Ectodermal cell (in vitro differentiated cells): ENCODE data around the gene DCTD. TPM values are rescaled to one million over a fixed set of nuclear protein-coding genes. Genes with fewer than 3 reads are reported as not detected.

ENCODE experiments used
- H3K27ac ChIP-seq: 2 replicates; pipeline ENCODE4 v1.7.0; 2013; ENCODE audit warnings: mild to moderate bottlenecking, low read depth, low read length; ENCODE audit not compliant: insufficient read depth, poor library complexity, severe bottlenecking
- H3K27me3 ChIP-seq: 2 replicates; pipeline ENCODE4 v1.7.0; 2013; ENCODE audit warnings: mild to moderate bottlenecking, low read length; ENCODE audit not compliant: insufficient read depth, control insufficient read depth, poor library complexity, severe bottlenecking
- H3K36me3 ChIP-seq: one replicate; pipeline ENCODE4 v1.7.0; 2013; ENCODE audit warnings: low read length; ENCODE audit not compliant: control insufficient read depth, insufficient read depth
- H3K4me1 ChIP-seq: one replicate; pipeline ENCODE4 v1.7.0; 2013; ENCODE audit warnings: low read length; ENCODE audit not compliant: control insufficient read depth, insufficient read depth
- H3K4me3 ChIP-seq: 2 replicates; pipeline ENCODE4 v1.7.0; 2013; ENCODE audit warnings: low read depth, low read length, control low read depth; ENCODE audit not compliant: insufficient read depth
- H3K9me3 ChIP-seq: 2 replicates; pipeline ENCODE4 v1.7.0; 2013; ENCODE audit warnings: mild to moderate bottlenecking, low read length, moderate library complexity; ENCODE audit not compliant: control insufficient read depth
- WGBS, 2 experiments: methylation state at CpG; one replicate each; pipeline ENCODE4 v1.1.7; 2013; ENCODE audit warnings: missing lambda C conversion rate in 2 of 2; 5-methylcytosine and 5-hydroxymethylcytosine counted together
- polyA plus RNA-seq, 4 experiments: library from polyadenylated mRNA; stranded (reverse); fragments of 50-300 nt; gene quantifications; one replicate each; pipeline ENCODE4 v1.2.3, GENCODE V29; 2013

The DCTD gene
- 105 TPM for polyA plus RNA-seq (2013, experiment 1 of 4)
- 100 TPM for polyA plus RNA-seq (2013, experiment 2 of 4)
- polyA plus RNA-seq (2013, experiment 3 of 4), result 83.0 TPM
- polyA plus RNA-seq (2013, experiment 4 of 4), result 87.1 TPM

- Histone ChIP-seq H3K9me3 (no peaks in the 10 kb centered on the region), H3K4me1 (peaks cover 13% of the 10 kb centered on the region), H3K4me3 (peak within 1 kb of the TSS; percentile 67), H3K36me3 (peaks cover 13% of the 10 kb centered on the region), H3K27ac (peak within 1 kb of the TSS; percentile 76), H3K27me3 (peaks cover 5% of the 10 kb centered on the region)
- WGBS, 2 experiments, result 1% methylated on average over 106 of the region's 106 CpGs
Observed at GRCh38 chr4:182917182-182918043, at the start of gene DCTD. Gene DCTD, minus strand, starts transcription at chr4:182917386. Its CDS starts 1,818 bp downstream, at chr4:182915568.

- H3K27ac ChIP-seq, result no peak overlapping the region
- H3K36me3 ChIP-seq, result no peaks in the 10 kb centered on the region
- no peaks in the 10 kb centered on the region for H3K27me3 ChIP-seq
- H3K4me3 ChIP-seq, result no peak overlapping the region
- 90 to 100% methylated on average over 1 of the region's 1 CpG for WGBS, 2 experiments
- H3K4me1 ChIP-seq, result no peaks in the 10 kb centered on the region
- H3K9me3 ChIP-seq, result no peaks in the 10 kb centered on the region
Observed at GRCh38 chr4:182960746-182961145, 43.6 kb upstream of the DCTD start.

DNA sequence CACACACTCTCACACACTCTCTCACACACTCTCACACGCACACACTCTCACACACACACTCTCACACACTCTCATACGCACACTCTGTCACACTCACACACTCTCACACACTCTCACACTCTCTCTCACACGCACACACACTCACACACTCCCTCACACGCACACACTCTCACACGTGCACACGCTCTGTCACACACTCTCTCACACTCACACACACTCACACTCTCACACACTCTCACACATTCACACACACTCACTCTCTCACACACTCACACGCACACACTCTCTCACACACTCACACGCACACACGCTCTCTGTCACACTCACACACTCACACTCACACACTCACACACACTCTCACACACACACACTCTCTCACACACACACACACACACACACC is 43.0 kb upstream of the DCTD start:
- Histone ChIP-seq H3K27ac (no peak overlapping the region), H3K27me3 (no peaks in the 10 kb centered on the region), H3K4me3 (no peak overlapping the region), H3K9me3 (no peaks in the 10 kb centered on the region), H3K4me1 (no peaks in the 10 kb centered on the region), H3K36me3 (no peaks in the 10 kb centered on the region)
- 87 to 91% methylated on average over 9 of the region's 9 CpGs for WGBS, 2 experiments

DNA sequence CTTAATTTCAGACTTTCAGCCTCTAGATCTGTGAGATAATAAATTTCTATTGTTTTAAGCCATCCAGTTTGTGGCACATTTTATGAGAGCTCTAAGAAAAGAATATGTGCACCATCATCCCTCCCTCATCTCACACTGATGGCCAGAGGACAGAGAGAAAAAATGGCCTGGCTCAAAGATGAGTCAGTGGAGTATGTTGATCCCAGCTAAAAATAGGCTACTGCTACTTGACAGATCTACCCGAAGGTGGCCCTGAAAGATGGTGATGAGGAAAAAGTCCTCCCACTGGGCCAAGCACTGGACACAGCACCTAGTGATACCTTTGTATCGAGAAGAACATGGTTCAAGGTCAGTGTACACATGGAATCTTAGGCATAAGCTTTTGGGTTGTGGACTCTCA is 38.2 kb upstream of the DCTD start:
- Histone ChIP-seq H3K36me3 (no peaks in the 10 kb centered on the region), H3K4me3 (no peak overlapping the region), H3K9me3 (no peaks in the 10 kb centered on the region), H3K27ac (no peak overlapping the region), H3K4me1 (no peaks in the 10 kb centered on the region), H3K27me3 (no peaks in the 10 kb centered on the region)
- 93 to 94% methylated on average over 2 of the region's 2 CpGs for WGBS, 2 experiments

DNA sequence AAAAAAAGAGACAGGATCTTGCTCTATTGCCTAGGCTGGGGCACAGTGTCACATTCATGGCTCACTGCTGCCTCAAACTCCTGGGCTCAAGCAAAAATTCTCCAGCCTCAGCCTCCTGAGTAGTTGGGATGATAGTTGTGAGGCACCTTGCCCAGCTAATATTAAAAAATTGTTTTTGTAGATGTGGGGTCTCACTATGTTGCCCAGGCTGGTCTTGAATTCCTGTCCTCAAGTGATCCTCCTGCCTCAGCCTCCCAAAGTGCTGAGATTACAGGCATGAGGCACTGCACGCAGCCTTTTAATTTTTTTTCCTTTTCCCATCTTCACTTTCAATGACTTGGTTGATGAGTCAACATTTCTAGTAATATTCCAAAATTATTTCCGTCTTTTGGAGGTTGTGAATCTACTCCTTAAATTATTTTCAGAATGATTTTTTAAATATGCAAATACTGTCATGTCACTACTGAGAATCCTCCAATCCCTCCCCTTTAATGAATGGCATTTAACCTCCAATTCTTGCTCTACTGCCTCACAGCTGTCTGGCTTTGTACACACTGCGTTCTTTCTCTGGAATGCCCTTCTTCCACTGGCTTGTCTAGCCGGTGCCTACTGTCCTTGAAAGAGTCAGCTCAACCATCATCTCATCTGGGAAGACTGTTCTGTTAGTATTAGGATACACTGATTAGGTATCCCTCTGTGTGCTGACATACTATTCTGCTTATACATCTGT is 27.5 kb upstream of the DCTD start:
- Histone ChIP-seq H3K27ac (no peak overlapping the region), H3K27me3 (no peaks in the 10 kb centered on the region), H3K36me3 (no peaks in the 10 kb centered on the region), H3K9me3 (no peaks in the 10 kb centered on the region), H3K4me1 (no peaks in the 10 kb centered on the region), H3K4me3 (no peak overlapping the region)
- 94 to 98% methylated on average over 3 to 4 of the region's 4 CpGs for WGBS, 2 experiments

GRCh38 chr4:182939680-182940079 is 22.5 kb upstream of the DCTD start:
- Histone ChIP-seq H3K4me3 (no peak overlapping the region), H3K4me1 (no peaks in the 10 kb centered on the region), H3K27ac (no peak overlapping the region), H3K27me3 (no peaks in the 10 kb centered on the region), H3K9me3 (no peaks in the 10 kb centered on the region), H3K36me3 (no peaks in the 10 kb centered on the region)
- WGBS, 2 experiments, result 92 to 95% methylated on average over 9 of the region's 9 CpGs

DNA sequence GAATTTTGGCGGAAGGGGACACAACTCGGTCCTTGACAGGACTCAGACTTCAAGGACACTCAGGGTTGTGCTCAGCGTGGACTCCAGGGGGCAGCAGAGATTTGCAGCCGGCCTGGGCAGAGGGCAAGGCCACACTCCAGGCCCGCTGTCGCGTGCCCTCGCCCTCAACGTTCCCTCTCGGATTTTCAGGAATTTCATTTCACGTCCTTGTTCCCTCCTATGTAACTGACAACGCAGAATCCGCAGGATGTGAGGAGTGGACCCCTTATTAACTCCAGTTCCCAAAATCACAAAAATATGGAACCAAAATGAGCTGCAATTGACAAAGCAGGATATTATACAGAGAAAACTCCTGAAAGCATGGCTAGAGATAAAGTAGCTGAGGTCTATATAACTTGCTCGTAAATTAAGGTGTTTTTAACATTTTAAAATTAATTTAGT is 21.0 kb upstream of the DCTD start:
- H3K27ac ChIP-seq, result no peak overlapping the region
- WGBS, 2 experiments, result 10 to 24% methylated on average over 13 to 14 of the region's 14 CpGs
- no peak overlapping the region for H3K4me3 ChIP-seq
- no peaks in the 10 kb centered on the region for H3K27me3 ChIP-seq
- no peaks in the 10 kb centered on the region for H3K4me1 ChIP-seq
- H3K36me3 ChIP-seq, result no peaks in the 10 kb centered on the region
- no peaks in the 10 kb centered on the region for H3K9me3 ChIP-seq

DNA sequence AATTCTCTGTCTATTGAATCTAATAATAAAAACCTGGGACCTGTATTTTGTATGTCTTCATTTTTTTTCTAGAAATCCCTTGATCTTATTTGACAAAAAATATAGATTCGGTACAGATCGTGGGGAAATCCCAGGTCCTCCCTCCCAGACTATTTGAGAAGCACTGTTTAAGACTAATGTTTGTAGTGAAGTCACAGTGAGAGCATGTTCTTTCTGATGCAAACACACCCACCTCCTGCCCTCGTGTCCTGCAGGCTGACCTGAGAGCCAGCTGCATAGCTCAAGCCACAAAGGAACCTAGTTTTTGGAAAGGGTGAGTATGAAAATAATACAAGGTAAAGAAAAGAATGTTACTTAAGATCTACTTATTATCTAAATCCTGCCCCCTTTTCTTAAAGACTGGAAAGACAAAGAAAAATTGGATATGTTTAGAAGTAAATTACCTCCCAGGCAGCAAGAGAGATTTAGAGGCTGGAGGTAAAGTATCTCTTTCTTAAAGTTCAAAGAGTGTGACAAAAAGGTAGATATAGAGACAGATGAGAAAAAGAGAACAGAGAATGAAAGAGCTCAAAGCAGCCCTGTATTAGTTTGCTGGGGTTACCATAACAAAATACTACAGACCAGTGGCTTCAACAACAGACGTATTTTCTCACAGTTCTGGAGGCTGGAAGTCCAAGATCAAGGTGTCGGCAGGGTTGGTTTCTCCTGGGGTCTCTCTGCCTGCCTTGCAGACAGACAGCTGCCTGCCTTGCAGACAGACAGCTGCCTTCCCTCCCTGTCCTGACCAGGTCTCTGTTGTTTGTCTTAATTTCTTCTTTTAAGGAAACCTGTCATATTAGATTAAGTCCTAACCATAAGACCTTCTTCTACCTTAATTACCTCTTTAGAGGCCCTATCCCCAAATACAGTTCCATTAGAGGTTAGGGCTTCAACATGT is 20.4 kb upstream of the DCTD start:
- H3K27me3 ChIP-seq, result no peaks in the 10 kb centered on the region
- no peaks in the 10 kb centered on the region for H3K36me3 ChIP-seq
- 65 to 77% methylated on average over 4 of the region's 5 CpGs for WGBS, 2 experiments
- no peak overlapping the region for H3K27ac ChIP-seq
- no peaks in the 10 kb centered on the region for H3K4me1 ChIP-seq
- H3K4me3 ChIP-seq, result no peak overlapping the region
- no peaks in the 10 kb centered on the region for H3K9me3 ChIP-seq

- Histone ChIP-seq H3K27me3 (no peaks in the 10 kb centered on the region), H3K4me1 (no peaks in the 10 kb centered on the region), H3K4me3 (no peak overlapping the region), H3K9me3 (no peaks in the 10 kb centered on the region), H3K27ac (no peak overlapping the region), H3K36me3 (no peaks in the 10 kb centered on the region)
- 93 to 95% methylated on average over 5 of the region's 5 CpGs for WGBS, 2 experiments
Observed at GRCh38 chr4:182932651-182933050, 15.5 kb upstream of the DCTD start.
